HG02981 (cell line): ENCODE data around the gene P4HA1.
"Not testable (repeated sequence)": the region's sequence is repeated elsewhere in the genome, so short reads cannot be mapped to it uniquely, and the experiment has no call there.

Experiments used
- ATAC-seq: cut with Tn5 transposase; IDR thresholded peaks from one replicate; pipeline ENCODE4 v1.9.1; 2021; ENCODE audit warnings: mild to moderate bottlenecking, moderate library complexity; ENCODE audit not compliant: unreplicated experiment

P4HA1 gene

DNA sequence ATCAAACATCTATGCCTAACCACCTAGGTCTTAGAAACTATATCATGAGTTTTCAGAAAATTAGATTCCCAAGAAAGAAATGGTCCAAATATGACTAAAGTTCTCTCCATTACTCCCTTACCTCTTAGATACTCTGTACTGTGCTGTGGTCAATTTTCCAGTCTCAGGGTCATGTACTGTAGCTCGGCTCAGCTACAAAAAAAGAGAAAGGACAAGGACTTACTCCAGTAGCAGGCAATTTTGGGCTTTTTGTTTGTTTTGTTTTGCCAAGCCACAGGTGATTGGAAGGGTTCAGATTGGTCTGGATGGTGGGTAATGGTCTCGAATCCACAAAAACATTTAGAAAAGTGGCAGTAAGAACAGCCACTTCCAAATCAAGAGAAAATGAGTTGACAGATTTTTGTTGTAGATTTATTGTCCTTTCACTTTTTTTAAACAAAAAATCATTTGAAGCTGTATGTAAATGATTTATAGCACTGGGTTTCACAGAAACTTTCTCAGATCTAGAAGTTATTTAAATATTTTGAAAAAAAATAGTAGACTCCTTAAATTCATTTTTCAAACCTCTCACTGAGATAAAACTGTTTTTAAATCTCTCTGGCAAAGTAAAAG lies 52.8 kb downstream of the P4HA1 start:
- ATAC-seq = no peak

GRCh38 chr10:73043319-73043718 lies 53.3 kb downstream of the P4HA1 start:
- no peak for ATAC-seq

- ATAC-seq = no peak
Observed at GRCh38 chr10:73042130-73042529, 54.5 kb downstream of the P4HA1 start.

GRCh38 chr10:73039635-73040034 lies 57.0 kb downstream of the P4HA1 start:
- ATAC-seq = no peak

GRCh38 chr10:73036285-73036684 lies 60.4 kb downstream of the P4HA1 start:
- not testable (repeated sequence) for ATAC-seq

DNA sequence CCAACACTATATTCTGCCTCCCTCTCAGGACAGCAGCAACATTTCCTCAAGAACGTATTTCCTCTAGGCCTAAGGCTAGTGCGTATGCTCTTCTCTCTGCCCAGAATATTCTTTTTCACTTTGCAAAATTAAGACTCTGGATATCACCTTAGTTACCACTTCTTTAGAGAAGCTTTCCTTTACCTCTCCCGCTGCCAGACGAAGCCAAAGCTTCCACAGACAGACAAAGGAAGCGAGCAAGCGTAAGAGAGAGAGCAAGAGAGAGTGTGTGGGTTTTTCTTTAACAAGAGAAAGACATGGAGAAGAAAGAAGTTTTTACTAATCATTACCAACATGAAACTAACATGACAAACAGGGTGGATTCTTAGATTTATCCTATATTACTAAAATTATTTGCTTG lies 64.1 kb downstream of the P4HA1 start:
- ATAC-seq = no peak

- ATAC-seq = not testable (repeated sequence)
Observed at GRCh38 chr10:73026623-73027022, 70.0 kb downstream of the P4HA1 start.

DNA sequence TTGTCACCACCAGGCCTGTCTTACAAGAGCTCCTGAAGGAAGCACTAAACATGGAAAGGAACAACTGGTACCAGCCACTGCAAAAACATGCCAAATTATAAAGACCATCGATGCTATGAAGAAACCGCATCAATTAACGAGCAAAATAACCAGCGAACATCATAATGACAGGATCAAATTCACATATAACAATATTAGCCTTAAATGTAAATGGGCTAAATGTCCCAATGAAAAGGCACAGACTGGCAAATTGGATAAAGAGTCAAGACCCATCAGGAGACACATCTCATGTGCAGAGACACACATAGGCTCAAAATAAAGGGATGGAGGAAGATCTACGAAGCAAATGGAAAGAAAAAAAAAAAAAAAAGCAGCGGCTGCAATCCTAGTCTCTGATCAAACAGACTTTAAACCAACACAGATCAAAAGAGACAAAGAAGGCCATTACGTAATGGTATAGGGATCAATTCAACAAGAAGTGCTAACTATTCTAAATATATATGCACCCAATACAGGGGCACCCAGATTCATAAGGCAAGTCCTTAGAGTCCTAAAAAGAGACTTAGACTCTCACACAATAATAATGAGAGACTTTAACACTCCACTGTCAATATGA lies 73.1 kb downstream of the P4HA1 start:
- not testable (repeated sequence) for ATAC-seq

GRCh38 chr10:73022961-73023360 lies 73.7 kb downstream of the P4HA1 start:
- not testable (repeated sequence) for ATAC-seq

GRCh38 chr10:73021538-73022164 lies 75.0 kb downstream of the P4HA1 start:
- not testable (repeated sequence) for ATAC-seq

- no peak for ATAC-seq
Observed at GRCh38 chr10:73021050-73021449, 75.6 kb downstream of the P4HA1 start.

DNA sequence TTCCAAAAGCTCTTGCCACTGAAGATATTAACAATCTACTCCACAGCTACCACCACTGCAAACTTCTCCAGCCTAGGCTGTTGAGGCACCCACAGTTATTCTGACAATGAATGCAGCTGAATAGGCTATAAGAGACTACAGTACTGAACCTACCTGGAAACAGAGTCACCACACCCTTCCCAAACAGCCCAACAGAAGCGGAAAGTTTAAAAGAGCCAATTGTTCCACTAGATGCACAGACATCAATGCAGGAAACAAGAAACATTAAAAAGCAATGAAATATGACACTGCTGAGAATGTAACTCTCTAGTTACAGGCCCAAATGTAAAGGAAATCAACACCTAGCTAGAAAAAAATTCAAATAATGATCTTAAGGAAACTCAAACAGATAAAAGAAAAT lies 77.6 kb downstream of the P4HA1 start:
- no peak for ATAC-seq

GRCh38 chr10:73018632-73019031 lies 78.0 kb downstream of the P4HA1 start:
- ATAC-seq = no peak

- no peak for ATAC-seq
Observed at GRCh38 chr10:73017955-73018480, 78.6 kb downstream of the P4HA1 start.

DNA sequence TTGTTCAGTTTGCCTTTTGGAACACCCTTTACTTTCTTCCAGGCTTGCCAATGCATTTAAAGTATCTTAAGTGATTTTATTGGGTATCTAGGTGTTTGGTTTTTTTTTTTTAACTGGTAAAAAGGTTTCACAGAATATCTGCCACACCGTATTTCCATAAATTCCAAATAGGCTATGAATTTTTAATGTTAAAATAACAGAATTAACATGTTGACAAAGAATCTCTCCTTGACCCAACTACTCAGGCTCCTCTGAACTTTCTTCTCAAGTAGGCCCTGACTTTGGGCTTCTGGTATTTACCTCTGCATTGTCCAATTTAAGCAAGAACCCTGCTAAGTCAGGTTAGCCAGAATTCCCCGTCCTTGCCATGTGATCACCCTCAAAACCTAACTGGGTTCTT lies 80.9 kb downstream of the P4HA1 start:
- ATAC-seq = no peak

DNA sequence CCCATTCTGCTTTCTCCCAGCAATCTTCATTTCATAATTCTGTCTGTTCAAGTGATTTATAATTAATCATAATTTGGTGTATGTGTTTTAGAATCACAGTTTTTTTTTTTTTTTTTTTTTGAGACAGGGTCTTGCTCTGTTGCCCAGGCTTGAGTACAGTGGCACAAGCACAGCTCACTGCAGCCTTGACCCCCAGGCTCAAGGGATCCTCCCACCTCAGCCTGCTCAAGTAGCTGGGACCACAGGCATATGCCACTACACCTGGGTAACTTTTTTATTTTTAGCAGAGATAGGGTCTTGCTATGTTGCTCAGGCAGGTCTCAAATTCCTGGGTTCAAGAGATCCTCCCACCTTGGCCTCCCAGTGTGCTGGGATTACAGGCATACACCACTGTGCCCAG lies 92.8 kb downstream of the P4HA1 start:
- ATAC-seq = no peak

GRCh38 chr10:73000973-73001372 lies 95.7 kb downstream of the P4HA1 start:
- no peak for ATAC-seq

DNA sequence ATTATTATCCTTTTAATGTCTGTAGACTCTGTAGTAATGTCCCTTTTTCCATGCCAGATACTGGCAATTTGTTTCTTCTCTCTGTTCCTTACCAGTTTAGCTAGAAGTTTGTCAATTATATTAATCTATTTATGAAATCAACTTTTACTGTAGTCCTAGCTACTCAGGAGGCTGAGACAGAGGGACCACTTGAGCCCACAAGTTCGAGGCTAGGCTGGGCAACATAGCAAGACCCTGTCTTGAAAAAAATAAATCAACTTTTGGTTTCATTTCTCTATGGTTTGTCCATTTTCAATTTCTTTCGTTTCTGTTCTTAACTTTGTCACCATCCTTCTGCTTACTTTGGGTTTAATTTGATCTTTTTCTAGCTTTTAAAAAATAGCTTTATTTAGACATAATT lies 99.6 kb downstream of the P4HA1 start:
- no peak for ATAC-seq

GRCh38 chr10:72995459-72995858 lies 101.2 kb downstream of the P4HA1 start:
- ATAC-seq = not testable (repeated sequence)

GRCh38 chr10:72989771-72990170 lies 106.9 kb downstream of the P4HA1 start:
- not testable (repeated sequence) for ATAC-seq

DNA sequence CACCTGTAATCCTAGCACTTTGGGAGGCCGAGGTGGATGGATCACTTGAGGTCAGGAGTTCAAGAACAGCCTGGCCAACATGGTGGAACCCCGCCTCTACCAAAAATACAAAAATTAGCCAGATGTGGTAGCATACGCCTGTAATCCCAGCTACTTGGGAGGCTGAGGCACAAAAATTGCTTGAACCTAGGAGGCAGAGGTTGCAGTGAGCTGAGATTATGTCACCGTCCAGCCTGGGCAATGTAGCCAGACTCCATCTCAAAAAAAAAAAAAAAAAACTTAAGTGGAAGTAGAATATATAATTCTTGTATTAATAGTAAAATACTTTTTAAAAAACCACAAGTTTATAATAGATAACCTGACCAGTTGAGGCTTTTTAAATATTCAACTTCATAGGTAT lies 112.0 kb downstream of the P4HA1 start:
- not testable (repeated sequence) for ATAC-seq

- ATAC-seq = no peak
Observed at GRCh38 chr10:72981882-72982529, 114.7 kb downstream of the P4HA1 start.
